GM12878 (cell line): ENCODE results near the gene MRPL34.

Source experiments
- BACH1 ChIP-seq: fragments of 450-650 bp; IDR thresholded peaks from 2 replicates; pipeline ENCODE4 v1.6.1; 2017; ENCODE audit warnings: mild to moderate bottlenecking, borderline replicate concordance
- BCL11A ChIP-seq: IDR thresholded peaks from 2 replicates; pipeline ENCODE4 v1.6.1; 2011; ENCODE audit warnings: low read depth, low read length
- HDAC6 ChIP-seq: fragments of 200-600 bp; sonication (generic); IDR thresholded peaks from one replicate; pipeline ENCODE4 v1.8.0; 2017; ENCODE audit warnings: antibody characterized with exemption; ENCODE audit not compliant: unreplicated experiment
- POLR2AphosphoS5 ChIP-seq: IDR thresholded peaks from 2 replicates; pipeline ENCODE4 v1.6.1; 2011; ENCODE audit warnings: mild to moderate bottlenecking, low read length, inconsistent platforms
- RAD21 ChIP-seq: IDR thresholded peaks from 2 replicates; pipeline ENCODE4 v1.6.1; 2011; ENCODE audit warnings: mild to moderate bottlenecking, low read depth, low read length, moderate library complexity; ENCODE audit not compliant: insufficient read depth
- SRF ChIP-seq, 2 experiments: IDR thresholded peaks; 2 replicates each; pipeline ENCODE4 v1.6.1; 2011; ENCODE audit warnings: low read depth in 2 of 2, low read length in 2 of 2, mild to moderate bottlenecking in 1 of 2, moderate library complexity in 1 of 2
- TAF1 ChIP-seq: IDR thresholded peaks from 2 replicates; pipeline ENCODE4 v1.6.1; 2011; ENCODE audit warnings: mild to moderate bottlenecking, low read depth, low read length, borderline replicate concordance
- USF2 ChIP-seq: IDR thresholded peaks from 2 replicates; pipeline ENCODE4 v1.6.1; 2011; ENCODE audit warnings: low read depth, low read length, improper control_type of control experiment, borderline replicate concordance
- TF ChIP-seq, protein P1 (sequence below): fragments of 450-650 bp; IDR thresholded peaks from 2 replicates; pipeline ENCODE4 v1.6.1; 2017; ENCODE audit warnings: mild to moderate bottlenecking, moderate library complexity

DNA sequence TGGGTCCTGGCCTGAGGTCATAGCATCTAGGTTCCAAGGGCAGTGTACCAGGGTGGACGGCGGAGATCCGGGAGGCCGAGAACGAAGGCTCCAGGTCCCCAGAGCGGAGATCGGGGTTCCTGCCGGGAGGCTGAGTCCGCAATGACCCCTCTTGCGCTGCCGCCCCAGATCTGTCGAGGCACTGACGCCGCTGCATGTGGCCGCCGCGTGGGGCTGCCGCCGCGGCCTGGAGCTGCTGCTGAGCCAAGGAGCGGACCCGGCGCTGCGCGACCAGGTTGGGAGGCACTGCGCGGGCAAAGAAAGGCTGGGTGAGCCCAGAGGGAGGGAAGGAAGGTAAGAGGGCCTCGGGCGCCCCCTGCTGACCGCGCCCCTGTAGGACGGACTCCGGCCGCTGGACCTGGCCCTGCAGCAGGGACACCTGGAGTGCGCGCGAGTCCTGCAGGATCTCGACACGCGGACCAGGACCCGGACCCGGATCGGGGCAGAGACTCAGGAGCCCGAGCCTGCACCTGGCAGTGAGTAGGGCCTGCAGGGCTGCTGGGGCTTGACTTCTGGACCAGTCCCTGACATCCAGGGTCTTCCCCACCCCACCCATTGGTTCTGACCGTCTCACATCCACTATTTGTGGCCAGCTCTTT is 23.1 kb upstream of the MRPL34 start:
- TF ChIP-seq POLR2AphosphoS5 = no peak
- TF ChIP-seq HDAC6 = no peak
- TF ChIP-seq RAD21 = peak; percentile 79
- no peak for TF ChIP-seq BCL11A
- TF ChIP-seq TAF1 = no peak
- no peak for TF ChIP-seq SRF (IDR thresholded peaks at IDR 0.05; ENCODE audit: low read depth in 2 of 2, low read length in 2 of 2)
- TF ChIP-seq USF2 = no peak
- TF ChIP-seq, protein P1, sequence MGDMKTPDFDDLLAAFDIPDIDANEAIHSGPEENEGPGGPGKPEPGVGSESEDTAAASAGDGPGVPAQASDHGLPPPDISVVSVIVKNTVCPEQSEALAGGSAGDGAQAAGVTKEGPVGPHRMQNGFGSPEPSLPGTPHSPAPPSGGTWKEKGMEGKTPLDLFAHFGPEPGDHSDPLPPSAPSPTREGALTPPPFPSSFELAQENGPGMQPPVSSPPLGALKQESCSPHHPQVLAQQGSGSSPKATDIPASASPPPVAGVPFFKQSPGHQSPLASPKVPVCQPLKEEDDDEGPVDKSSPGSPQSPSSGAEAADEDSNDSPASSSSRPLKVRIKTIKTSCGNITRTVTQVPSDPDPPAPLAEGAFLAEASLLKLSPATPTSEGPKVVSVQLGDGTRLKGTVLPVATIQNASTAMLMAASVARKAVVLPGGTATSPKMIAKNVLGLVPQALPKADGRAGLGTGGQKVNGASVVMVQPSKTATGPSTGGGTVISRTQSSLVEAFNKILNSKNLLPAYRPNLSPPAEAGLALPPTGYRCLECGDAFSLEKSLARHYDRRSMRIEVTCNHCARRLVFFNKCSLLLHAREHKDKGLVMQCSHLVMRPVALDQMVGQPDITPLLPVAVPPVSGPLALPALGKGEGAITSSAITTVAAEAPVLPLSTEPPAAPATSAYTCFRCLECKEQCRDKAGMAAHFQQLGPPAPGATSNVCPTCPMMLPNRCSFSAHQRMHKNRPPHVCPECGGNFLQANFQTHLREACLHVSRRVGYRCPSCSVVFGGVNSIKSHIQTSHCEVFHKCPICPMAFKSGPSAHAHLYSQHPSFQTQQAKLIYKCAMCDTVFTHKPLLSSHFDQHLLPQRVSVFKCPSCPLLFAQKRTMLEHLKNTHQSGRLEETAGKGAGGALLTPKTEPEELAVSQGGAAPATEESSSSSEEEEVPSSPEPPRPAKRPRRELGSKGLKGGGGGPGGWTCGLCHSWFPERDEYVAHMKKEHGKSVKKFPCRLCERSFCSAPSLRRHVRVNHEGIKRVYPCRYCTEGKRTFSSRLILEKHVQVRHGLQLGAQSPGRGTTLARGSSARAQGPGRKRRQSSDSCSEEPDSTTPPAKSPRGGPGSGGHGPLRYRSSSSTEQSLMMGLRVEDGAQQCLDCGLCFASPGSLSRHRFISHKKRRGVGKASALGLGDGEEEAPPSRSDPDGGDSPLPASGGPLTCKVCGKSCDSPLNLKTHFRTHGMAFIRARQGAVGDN = peak; percentile 89
- TF ChIP-seq BACH1 = no peak
